ENCODE results near the gene PLA2G2E. TPM values are rescaled to one million over a fixed set of nuclear protein-coding genes. Genes with fewer than 3 reads are reported as not detected.

The PLA2G2E gene
- total RNA-seq, 1 donor from 2014 or later = not detected

DNA sequence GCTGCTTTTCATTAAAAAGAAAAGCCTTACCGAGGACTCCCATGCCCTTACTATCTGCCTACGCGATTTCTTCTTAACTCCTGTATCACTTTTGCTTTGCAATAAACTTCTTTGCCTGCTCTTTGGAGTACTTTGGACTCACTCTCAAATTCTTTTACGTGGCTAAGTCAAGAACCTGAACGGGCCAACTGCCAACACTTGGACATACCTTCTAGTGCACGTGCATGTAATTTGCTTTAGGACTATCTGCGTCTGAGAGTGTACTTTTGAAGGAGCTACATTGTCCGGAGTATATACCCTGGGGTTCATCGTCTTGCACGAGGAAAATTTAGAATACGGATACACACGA lies 44.8 kb downstream of the PLA2G2E start:
- peaks cover 10% of the 10 kb centered on the region for H3K4me1 ChIP-seq
- H3K36me3 ChIP-seq = no peaks in the 10 kb centered on the region
- TF ChIP-seq POLR2AphosphoS5 (IDR thresholded peaks at IDR 0.05; ENCODE audit: insufficient read depth in 1 of 2, low read depth in 1 of 2) = no peak
- TF ChIP-seq, protein P1, sequence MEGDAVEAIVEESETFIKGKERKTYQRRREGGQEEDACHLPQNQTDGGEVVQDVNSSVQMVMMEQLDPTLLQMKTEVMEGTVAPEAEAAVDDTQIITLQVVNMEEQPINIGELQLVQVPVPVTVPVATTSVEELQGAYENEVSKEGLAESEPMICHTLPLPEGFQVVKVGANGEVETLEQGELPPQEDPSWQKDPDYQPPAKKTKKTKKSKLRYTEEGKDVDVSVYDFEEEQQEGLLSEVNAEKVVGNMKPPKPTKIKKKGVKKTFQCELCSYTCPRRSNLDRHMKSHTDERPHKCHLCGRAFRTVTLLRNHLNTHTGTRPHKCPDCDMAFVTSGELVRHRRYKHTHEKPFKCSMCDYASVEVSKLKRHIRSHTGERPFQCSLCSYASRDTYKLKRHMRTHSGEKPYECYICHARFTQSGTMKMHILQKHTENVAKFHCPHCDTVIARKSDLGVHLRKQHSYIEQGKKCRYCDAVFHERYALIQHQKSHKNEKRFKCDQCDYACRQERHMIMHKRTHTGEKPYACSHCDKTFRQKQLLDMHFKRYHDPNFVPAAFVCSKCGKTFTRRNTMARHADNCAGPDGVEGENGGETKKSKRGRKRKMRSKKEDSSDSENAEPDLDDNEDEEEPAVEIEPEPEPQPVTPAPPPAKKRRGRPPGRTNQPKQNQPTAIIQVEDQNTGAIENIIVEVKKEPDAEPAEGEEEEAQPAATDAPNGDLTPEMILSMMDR (IDR thresholded peaks at IDR 0.05) = no peak
- no peak for TF ChIP-seq POLR2A (IDR thresholded peaks at IDR 0.05)
- H3K9me3 ChIP-seq = no peaks in the 10 kb centered on the region
- peak overlapping the region; percentile 4 for H3K27ac ChIP-seq
- no peak for DNase-seq (ENCODE audit: extremely low spot score in 2 of 2)
- peak overlapping the region; percentile 23 to 31 for H3K4me3 ChIP-seq
- intact Hi-C loops (cut with DNase I) = no loop called here
- H3K27me3 ChIP-seq = no peaks in the 10 kb centered on the region

DNA sequence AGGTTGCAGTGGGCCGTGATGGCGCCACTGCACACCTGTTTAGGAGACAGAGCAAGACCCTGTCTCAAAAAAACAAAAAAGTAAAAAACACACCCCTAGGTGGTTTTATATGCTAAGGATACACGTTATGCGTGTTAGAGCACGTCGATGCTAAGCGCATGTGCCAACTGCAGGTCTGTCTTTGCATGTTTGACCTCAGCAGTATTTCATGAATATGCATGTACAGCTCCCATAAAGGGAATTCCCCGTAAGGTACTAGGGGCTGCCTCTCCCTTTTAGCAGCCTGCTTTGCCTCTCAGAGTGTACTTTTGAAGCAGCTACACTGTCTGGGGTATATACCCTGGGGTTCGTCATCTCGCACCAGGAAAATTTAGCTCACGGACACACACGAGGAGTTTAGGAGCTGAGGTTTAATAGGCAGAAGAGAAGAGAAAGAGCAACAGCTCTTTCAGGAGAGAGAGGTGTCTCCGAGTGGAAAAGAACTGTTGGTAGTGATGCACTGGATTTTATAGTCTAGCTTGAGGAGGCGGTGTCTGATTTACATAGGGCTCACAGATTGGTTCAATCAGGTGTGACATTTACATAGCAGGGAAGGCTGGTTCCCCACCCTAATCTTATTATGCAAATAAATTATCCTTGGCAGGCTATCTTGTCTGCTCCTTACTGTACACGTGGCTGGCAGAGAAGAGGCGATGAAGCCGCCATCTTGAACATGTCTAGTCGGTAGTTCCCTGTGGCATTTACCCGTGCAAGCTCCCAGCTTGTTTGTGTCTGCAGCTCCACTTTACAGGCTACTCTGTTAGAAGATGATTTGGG lies 45.4 kb downstream of the PLA2G2E start:
- TF ChIP-seq, protein P1 (IDR thresholded peaks at IDR 0.05) = no peak
- TF ChIP-seq POLR2AphosphoS5 (IDR thresholded peaks at IDR 0.05; ENCODE audit: insufficient read depth in 1 of 2, low read depth in 1 of 2) = peak in 1 of 2 donors; percentile 49
- H3K27ac ChIP-seq = peak overlapping the region; percentile 4
- H3K4me3 ChIP-seq = peak overlapping the region; percentile 23 to 31
- no peaks in the 10 kb centered on the region for H3K27me3 ChIP-seq
- no peaks in the 10 kb centered on the region for H3K36me3 ChIP-seq
- intact Hi-C loops (cut with DNase I) = no loop called here
- no peak for DNase-seq (ENCODE audit: extremely low spot score in 2 of 2)
- H3K4me1 ChIP-seq = peaks cover 4% of the 10 kb centered on the region
- no peaks in the 10 kb centered on the region for H3K9me3 ChIP-seq

DNA sequence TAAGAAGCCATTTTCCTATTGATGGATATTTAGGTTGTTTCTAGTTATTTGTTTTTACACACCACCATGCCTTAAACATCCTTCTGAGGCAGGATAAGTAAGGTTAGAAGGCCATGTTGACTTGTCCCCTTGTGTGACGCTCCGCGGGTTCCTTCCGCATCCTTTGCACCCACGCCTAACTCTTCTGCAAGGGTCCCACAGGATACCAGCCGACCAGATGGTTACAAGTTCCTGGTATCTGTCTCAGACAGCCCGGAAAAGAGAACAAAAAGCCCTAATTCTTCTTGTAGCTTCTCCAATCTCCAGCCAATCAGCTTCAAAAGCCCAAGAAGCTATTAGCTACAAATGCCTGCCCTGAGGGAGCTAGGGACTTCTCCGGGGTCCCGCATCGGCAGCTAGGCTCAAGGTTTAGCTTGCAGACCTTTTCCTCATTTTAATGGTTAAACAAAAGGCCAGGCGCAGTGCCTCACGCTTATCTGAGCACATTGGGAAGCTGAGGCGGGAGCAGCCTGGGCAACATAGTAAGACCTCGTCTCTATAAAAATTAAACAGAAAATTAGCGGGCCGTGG lies 46.2 kb downstream of the PLA2G2E start:
- TF ChIP-seq POLR2A (IDR thresholded peaks at IDR 0.05) (no peak), POLR2AphosphoS5 (IDR thresholded peaks at IDR 0.05; ENCODE audit: insufficient read depth in 1 of 2, low read depth in 1 of 2) (no peak)
- TF ChIP-seq, protein P1 (IDR thresholded peaks at IDR 0.05) = no peak
- Histone ChIP-seq H3K4me1 (no peaks in the 10 kb centered on the region), H3K9me3 (no peaks in the 10 kb centered on the region), H3K4me3 (no peak overlapping the region), H3K27ac (peak overlapping the region; percentile 4), H3K27me3 (no peaks in the 10 kb centered on the region), H3K36me3 (no peaks in the 10 kb centered on the region)
- no peak for DNase-seq (ENCODE audit: extremely low spot score in 2 of 2)
- intact Hi-C loops (cut with DNase I) = no loop called here

DNA sequence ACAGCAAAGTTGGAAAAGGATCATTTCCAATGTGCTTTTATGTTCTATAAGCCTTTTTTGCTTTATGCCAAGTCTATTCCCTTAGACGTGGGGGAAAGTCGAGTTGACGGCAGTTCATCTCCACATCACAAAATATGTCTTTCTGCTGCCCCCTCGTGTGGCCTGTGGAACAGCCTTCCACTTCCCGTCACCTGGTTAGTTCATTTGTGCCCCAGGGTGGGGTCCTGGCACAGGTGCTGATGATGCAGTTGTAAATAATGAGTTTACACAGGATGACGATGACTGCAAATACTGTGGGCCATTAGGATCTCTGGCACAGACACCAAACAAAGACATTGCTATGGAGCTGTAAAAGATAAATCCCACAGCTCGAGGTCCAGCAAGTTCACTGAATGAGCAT lies 51.2 kb downstream of the PLA2G2E start:
- peak in 1 of 2 donors; percentile 47 for DNase-seq (ENCODE audit: extremely low spot score in 2 of 2)

More for the DNA sequence above, 51.2 kb downstream of the PLA2G2E start:
- no peaks in the 10 kb centered on the region for H3K4me1 ChIP-seq
- intact Hi-C loops (cut with DNase I) = no loop called here
- H3K36me3 ChIP-seq = no peaks in the 10 kb centered on the region
- no peak overlapping the region for H3K27ac ChIP-seq
- TF ChIP-seq, protein P1 (IDR thresholded peaks at IDR 0.05) = no peak
- TF ChIP-seq POLR2AphosphoS5 (IDR thresholded peaks at IDR 0.05; ENCODE audit: insufficient read depth in 1 of 2, low read depth in 1 of 2) (no peak), POLR2A (IDR thresholded peaks at IDR 0.05) (no peak)
- H3K9me3 ChIP-seq = no peaks in the 10 kb centered on the region
- H3K27me3 ChIP-seq = no peaks in the 10 kb centered on the region
- H3K4me3 ChIP-seq = no peak overlapping the region

Other genes starting within 250 kb of the PLA2G2E start
- gene TMCO4, start 123.7 kb downstream of the PLA2G2E start, total RNA-seq = 28.7 TPM
- not detected for gene RNF186, start 108.3 kb downstream of the PLA2G2E start, total RNA-seq
- 4.9 TPM for gene OTUD3, start 41.2 kb downstream of the PLA2G2E start, total RNA-seq
- 515 TPM for gene PLA2G2A, start 56.0 kb upstream of the PLA2G2E start, total RNA-seq
- gene PLA2G5, start 146.6 kb upstream of the PLA2G2E start, total RNA-seq = 2.7 TPM
- gene PLA2G2D, start 195.9 kb upstream of the PLA2G2E start, total RNA-seq = not detected
- gene PLA2G2F, start 215.7 kb upstream of the PLA2G2E start, total RNA-seq = not detected